Caki2 (cell line): Measurements from ENCODE around the gene CALHM6. TPM values are rescaled to one million over a fixed set of nuclear protein-coding genes. Genes with fewer than 3 reads are reported as not detected.

Source experiments
- DNase-seq: peaks from one replicate; pipeline ENCODE4 v3.0.0-alpha.2; 2015; ENCODE audit warnings: low read depth
- in situ Hi-C: cut with HindIII; loops from 2 replicates; pipeline ENCODE4 v1.10.0; 2016; ENCODE audit warnings: low sequenced_read_pairs, low pct_unique_long_range_greater_than_20kb, mixed read lengths
- total RNA-seq: library from RNA; depleted of rRNA; stranded (reverse); fragments of >200 nt; shearing (Covaris generic); gene quantifications from 2 replicates; pipeline ENCODE4 v1.2.3, GENCODE V29; 2014; ENCODE audit warnings: low replicate concordance; rRNA removed

The CALHM6 gene
- total RNA-seq, 1 experiment from 2014 or later: not detected

DNA sequence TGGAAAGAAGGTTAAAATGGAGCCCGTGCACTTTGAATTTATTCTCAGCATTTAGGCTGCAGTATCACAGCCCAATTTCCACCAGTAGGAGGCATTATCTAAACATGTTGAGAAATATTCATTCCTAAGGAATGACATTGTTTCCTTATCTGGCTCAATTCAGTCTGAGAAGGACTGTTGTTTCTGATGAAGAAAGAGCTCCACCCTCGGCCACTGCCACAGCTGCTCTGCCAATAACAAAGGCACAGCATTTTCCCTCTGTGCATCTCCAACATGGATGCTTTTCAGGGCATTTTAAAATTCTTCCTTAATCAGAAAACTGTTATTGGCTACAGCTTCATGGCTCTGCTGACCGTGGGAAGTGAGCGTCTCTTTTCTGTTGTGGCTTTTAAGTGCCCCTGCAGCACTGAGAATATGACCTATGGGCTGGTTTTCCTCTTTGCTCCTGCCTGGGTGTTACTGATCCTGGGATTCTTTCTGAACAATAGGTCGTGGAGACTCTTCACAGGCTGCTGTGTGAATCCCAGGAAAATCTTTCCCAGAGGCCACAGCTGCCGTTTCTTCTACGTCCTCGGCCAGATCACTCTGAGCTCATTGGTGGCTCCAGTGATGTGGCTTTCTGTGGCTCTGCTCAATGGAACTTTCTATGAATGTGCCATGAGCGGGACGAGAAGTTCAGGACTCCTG lies 50.4 kb downstream of the CALHM6 start, which contains the start of gene CALHM5:
TSS of gene CALHM5 (plus strand) at position 216 of the 687 bp plus-strand sequence. CDS start at position 274, 58 bp downstream.
- DNase-seq: peak; percentile 71
- in situ Hi-C loops: no loop called here

GRCh38 chr6:116512111-116512559 lies 51.0 kb downstream of the CALHM6 start:
- no peak for DNase-seq
- in situ Hi-C loops: no loop called here

GRCh38 chr6:116512734-116513133 lies 51.6 kb downstream of the CALHM6 start:
- no peak for DNase-seq
- in situ Hi-C loops: no loop called here

Other genes with a start within 250 kb of the CALHM6 start
- gene TSPYL4, start 207.3 kb upstream of the CALHM6 start, total RNA-seq: 1.4 and 3.4 TPM in 2 replicates
- gene TSPYL1, start 181.4 kb upstream of the CALHM6 start, total RNA-seq: 31.9 and 37.4 TPM in 2 replicates
- 10.6 and 15.6 TPM in 2 replicates for gene DSE, start 90.4 kb upstream of the CALHM6 start, total RNA-seq
- gene CALHM5, start 50.3 kb downstream of the CALHM6 start, total RNA-seq: 3.0 and 3.2 TPM in 2 replicates
- gene TRAPPC3L, start 84.3 kb downstream of the CALHM6 start, total RNA-seq: not detected in 2 replicates
- not detected in 2 replicates for gene CALHM4, start 92.4 kb downstream of the CALHM6 start, total RNA-seq
- 8.3 and 38.0 TPM in 2 replicates for gene RWDD1, start 110.1 kb downstream of the CALHM6 start, total RNA-seq
- gene RSPH4A, start 155.1 kb downstream of the CALHM6 start, total RNA-seq: not detected in 2 replicates
- 4.0 and 6.6 TPM in 2 replicates for gene ZUP1, start 207.4 kb downstream of the CALHM6 start, total RNA-seq
- gene KPNA5, start 219.8 kb downstream of the CALHM6 start, total RNA-seq: 3.6 and 4.6 TPM in 2 replicates